ENCODE data around the gene BSN. TPM values are rescaled to one million over a fixed set of nuclear protein-coding genes. Genes with fewer than 3 reads are reported as not detected.

The BSN gene
- total and polyA plus RNA-seq, 7 donors: under 0.01 to 0.81 (median 0.61) TPM; not detected in 1

DNA sequence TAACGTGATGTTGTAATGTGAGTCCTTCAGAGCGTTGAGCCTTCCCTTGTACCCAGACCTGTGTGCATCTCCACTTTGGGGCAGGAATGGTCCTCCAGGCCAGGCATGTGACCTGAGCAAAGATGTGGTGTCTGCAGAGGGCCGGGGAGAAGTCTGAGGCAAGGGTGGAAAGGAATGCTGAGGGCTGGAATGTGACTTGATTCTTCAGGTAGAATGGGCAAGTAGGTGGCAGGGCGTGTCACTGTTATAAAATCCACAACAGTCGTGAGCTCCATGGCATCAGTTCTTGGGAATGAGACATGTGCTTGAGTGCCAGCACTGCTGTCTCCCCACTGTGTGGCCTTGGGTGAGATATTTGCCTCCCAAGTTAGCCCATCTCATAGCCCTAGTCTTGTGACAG is 24.0 kb upstream of the BSN start:
- Histone ChIP-seq H3K36me3 (peaks cover 12 to 47% (median 30%) of the 10 kb centered on the region in 4 donors), H3K27ac (no peak overlapping the region), H3K9me3 (no peaks in the 10 kb centered on the region), H3K4me1 (peaks cover 0 to 15% (median 7%) of the 10 kb centered on the region in 4 donors), H3K27me3 (no peaks in the 10 kb centered on the region), H3K4me3 (no peak overlapping the region)
- WGBS, 2 donors: 66 to 88% methylated on average over 5 of the region's 5 CpGs
- TF ChIP-seq, protein P1, sequence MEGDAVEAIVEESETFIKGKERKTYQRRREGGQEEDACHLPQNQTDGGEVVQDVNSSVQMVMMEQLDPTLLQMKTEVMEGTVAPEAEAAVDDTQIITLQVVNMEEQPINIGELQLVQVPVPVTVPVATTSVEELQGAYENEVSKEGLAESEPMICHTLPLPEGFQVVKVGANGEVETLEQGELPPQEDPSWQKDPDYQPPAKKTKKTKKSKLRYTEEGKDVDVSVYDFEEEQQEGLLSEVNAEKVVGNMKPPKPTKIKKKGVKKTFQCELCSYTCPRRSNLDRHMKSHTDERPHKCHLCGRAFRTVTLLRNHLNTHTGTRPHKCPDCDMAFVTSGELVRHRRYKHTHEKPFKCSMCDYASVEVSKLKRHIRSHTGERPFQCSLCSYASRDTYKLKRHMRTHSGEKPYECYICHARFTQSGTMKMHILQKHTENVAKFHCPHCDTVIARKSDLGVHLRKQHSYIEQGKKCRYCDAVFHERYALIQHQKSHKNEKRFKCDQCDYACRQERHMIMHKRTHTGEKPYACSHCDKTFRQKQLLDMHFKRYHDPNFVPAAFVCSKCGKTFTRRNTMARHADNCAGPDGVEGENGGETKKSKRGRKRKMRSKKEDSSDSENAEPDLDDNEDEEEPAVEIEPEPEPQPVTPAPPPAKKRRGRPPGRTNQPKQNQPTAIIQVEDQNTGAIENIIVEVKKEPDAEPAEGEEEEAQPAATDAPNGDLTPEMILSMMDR (IDR thresholded peaks at IDR 0.05): no peak
- TF ChIP-seq POLR2AphosphoS5 (IDR thresholded peaks at IDR 0.05): no peak
- intact Hi-C loops (cut with DNase I): no loop called here
- no peak for DNase-seq

DNA sequence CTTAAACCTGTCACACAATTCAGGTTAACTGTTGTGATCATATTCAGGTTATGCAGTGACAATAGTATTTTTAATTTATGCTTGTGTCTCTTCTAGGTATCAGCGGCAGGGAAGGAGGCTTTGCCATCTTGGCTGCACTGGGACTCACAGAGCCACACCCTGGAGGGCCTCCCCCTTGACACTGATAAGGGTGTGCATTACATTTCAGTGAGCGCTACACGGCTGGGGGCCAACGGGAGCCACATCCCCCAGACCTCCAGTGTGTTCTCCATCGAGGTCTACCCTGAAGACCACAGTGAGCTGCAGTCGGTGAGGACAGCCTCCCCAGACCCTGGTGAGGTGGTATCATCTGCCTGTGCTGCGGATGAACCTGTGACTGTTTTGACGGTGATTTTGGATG is 23.6 kb upstream of the BSN start:
- DNase-seq: no peak
- TF ChIP-seq POLR2A (IDR thresholded peaks at IDR 0.05): no peak
- no peak for TF ChIP-seq POLR2AphosphoS5 (IDR thresholded peaks at IDR 0.05)
- TF ChIP-seq, protein P1 (IDR thresholded peaks at IDR 0.05): no peak
- TF ChIP-seq EP300 (IDR thresholded peaks at IDR 0.05): no peak
- Histone ChIP-seq H3K4me3 (no peak overlapping the region), H3K27ac (no peak overlapping the region), H3K36me3 (peaks cover 12 to 48% (median 30%) of the 10 kb centered on the region in 4 donors), H3K4me1 (peaks cover 0 to 16% (median 10%) of the 10 kb centered on the region in 4 donors), H3K27me3 (no peaks in the 10 kb centered on the region), H3K9me3 (no peaks in the 10 kb centered on the region)
- intact Hi-C loops (cut with DNase I): no loop called here
- 92 to 95% methylated on average over 8 of the region's 8 CpGs for WGBS, 2 donors

DNA sequence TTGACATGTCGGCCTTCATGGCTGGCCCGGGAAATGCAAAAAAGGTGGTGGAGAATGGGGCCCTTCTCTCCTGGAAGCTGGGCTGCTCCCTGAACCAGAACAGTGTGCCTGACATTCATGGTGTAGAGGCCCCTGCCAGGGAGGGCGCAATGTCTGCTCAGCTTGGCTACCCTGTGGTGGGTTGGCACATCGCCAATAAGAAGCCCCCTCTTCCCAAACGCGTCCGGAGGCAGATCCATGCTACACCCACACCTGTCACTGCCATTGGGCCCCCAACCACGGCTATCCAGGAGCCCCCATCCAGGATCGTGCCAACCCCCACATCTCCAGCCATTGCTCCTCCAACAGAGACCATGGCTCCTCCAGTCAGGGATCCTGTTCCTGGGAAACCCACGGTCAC is 23.1 kb upstream of the BSN start:
- Histone ChIP-seq H3K4me3 (no peak overlapping the region), H3K4me1 (peaks cover 0 to 16% (median 10%) of the 10 kb centered on the region in 4 donors), H3K27me3 (no peaks in the 10 kb centered on the region), H3K27ac (no peak overlapping the region), H3K9me3 (no peaks in the 10 kb centered on the region), H3K36me3 (peaks cover 12 to 48% (median 30%) of the 10 kb centered on the region in 4 donors)
- intact Hi-C loops (cut with DNase I): no loop called here
- no peak for DNase-seq
- WGBS, 2 donors: 92 to 94% methylated on average over 10 of the region's 10 CpGs
- TF ChIP-seq POLR2A (IDR thresholded peaks at IDR 0.05): no peak
- no peak for TF ChIP-seq POLR2AphosphoS5 (IDR thresholded peaks at IDR 0.05)
- no peak for TF ChIP-seq EP300 (IDR thresholded peaks at IDR 0.05)
- TF ChIP-seq, protein P1 (IDR thresholded peaks at IDR 0.05): no peak

DNA sequence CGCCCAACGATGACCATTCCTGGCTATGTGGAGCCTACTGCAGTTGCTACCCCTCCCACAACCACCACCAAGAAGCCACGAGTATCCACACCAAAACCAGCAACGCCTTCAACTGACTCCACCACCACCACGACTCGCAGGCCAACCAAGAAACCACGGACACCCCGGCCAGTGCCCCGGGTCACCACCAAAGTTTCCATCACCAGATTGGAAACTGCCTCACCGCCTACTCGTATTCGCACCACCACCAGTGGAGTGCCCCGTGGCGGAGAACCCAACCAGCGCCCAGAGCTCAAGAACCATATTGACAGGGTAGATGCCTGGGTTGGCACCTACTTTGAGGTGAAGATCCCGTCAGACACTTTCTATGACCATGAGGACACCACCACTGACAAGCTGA is 22.6 kb upstream of the BSN start:
- TF ChIP-seq EP300 (IDR thresholded peaks at IDR 0.05): no peak
- no peak for TF ChIP-seq POLR2AphosphoS5 (IDR thresholded peaks at IDR 0.05)
- TF ChIP-seq POLR2A (IDR thresholded peaks at IDR 0.05): no peak
- TF ChIP-seq, protein P1 (IDR thresholded peaks at IDR 0.05): no peak
- Histone ChIP-seq H3K27me3 (no peaks in the 10 kb centered on the region), H3K4me3 (no peak overlapping the region), H3K27ac (no peak overlapping the region), H3K4me1 (peaks cover 0 to 16% (median 10%) of the 10 kb centered on the region in 4 donors), H3K9me3 (no peaks in the 10 kb centered on the region), H3K36me3 (peaks cover 12 to 48% (median 30%) of the 10 kb centered on the region in 4 donors)
- 94 to 95% methylated on average over 16 of the region's 16 CpGs for whole genome bisulfite sequencing, 2 donors
- intact Hi-C loops (cut with DNase I): no loop called here
- no peak for DNase-seq

DNA sequence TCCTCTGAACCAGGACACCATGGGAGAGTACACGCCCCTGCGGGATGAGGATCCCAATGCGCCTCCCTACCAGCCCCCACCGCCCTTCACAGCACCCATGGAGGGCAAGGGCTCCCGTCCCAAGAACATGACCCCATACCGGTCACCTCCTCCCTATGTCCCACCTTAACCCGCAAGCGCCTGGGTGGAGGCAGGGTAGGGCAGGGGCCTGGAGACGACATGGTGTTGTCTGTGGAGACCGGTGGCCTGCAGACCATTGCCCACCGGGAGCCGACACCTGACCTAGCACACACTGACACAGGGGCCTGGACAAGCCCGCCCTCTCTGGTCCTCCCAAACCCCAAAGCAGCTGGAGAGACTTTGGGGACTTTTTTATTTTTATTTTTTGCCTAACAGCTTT is 21.2 kb upstream of the BSN start:
- DNase-seq: no peak
- Histone ChIP-seq H3K4me3 (no peak overlapping the region), H3K27ac (no peak overlapping the region), H3K4me1 (peaks cover 0 to 16% (median 10%) of the 10 kb centered on the region in 4 donors), H3K36me3 (peaks cover 12 to 48% (median 30%) of the 10 kb centered on the region in 4 donors), H3K9me3 (no peaks in the 10 kb centered on the region), H3K27me3 (no peaks in the 10 kb centered on the region)
- WGBS, 2 donors: 95 to 96% methylated on average over 13 of the region's 13 CpGs
- no peak for TF ChIP-seq EP300 (IDR thresholded peaks at IDR 0.05)
- TF ChIP-seq POLR2A (IDR thresholded peaks at IDR 0.05): no peak
- TF ChIP-seq, protein P1 (IDR thresholded peaks at IDR 0.05): no peak
- no peak for TF ChIP-seq POLR2AphosphoS5 (IDR thresholded peaks at IDR 0.05)
- intact Hi-C loops (cut with DNase I): no loop called here
